ENCODE measurements around the gene TMEM119. TPM values are rescaled to one million over a fixed set of nuclear protein-coding genes. Genes with fewer than 3 reads are reported as not detected.

TMEM119 gene
- 34.6 TPM for total RNA-seq

DNA sequence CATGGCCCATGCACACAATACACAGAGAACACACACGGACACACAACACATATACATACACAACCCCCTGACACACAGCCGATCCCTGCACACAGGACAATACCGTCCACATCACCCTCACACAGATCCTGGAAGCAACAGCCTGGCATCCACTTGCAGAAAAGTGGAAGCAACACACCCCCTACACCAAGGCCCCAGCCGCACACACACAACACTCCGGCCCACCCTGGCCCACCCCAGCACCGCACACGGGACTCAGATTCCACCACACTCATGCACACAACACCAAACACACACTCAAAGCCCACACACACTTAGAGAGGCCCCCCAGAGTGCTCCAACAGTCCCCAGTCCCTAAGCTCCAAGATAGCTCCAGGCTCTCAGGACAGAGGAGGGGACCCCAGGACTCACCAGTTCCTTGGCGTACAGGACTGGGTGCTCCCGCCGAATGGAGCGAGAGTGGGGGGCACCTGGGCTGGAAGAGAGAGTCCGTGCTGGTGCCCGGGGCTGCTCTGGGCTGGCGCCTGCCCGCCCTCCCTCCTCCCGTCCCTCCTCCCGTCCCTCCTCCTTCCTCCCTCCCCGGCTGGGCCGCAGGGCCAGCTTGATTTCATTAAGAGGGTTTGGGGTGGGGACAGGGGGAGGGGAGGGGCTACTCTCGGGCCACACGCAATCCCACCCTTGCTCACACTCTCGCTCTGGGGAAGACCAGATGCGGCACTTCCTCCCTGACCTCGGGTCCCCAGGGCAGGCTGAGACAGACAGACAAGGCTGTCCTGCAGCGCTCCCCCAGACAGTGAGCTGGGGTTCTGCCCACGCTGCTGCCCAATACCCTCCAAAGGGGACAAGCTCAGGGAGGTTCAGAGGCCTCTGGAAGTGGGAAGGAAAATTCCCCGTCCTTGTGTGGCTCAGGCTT, at the start of gene TMEM119:
TMEM119 (minus strand) TSS at position 526 of the 913 bp plus-strand sequence. CDS start 5,701 bp downstream, outside the sequence.
- no peaks in the 10 kb centered on the region for H3K9me3 ChIP-seq
- TF ChIP-seq, protein P1, sequence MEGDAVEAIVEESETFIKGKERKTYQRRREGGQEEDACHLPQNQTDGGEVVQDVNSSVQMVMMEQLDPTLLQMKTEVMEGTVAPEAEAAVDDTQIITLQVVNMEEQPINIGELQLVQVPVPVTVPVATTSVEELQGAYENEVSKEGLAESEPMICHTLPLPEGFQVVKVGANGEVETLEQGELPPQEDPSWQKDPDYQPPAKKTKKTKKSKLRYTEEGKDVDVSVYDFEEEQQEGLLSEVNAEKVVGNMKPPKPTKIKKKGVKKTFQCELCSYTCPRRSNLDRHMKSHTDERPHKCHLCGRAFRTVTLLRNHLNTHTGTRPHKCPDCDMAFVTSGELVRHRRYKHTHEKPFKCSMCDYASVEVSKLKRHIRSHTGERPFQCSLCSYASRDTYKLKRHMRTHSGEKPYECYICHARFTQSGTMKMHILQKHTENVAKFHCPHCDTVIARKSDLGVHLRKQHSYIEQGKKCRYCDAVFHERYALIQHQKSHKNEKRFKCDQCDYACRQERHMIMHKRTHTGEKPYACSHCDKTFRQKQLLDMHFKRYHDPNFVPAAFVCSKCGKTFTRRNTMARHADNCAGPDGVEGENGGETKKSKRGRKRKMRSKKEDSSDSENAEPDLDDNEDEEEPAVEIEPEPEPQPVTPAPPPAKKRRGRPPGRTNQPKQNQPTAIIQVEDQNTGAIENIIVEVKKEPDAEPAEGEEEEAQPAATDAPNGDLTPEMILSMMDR (IDR thresholded peaks at IDR 0.05), result no peak
- TF ChIP-seq POLR2AphosphoS5 (IDR thresholded peaks at IDR 0.05; ENCODE audit: insufficient read depth in 1 of 2, low read depth in 1 of 2) (peak in 1 of 2 donors; percentile 53), POLR2A (IDR thresholded peaks at IDR 0.05) (no peak)
- no peaks in the 10 kb centered on the region for H3K36me3 ChIP-seq
- intact Hi-C loops (cut with DNase I), result no loop called here
- H3K4me3 ChIP-seq, result peak within 1 kb of the TSS; percentile 41 to 52
- no peaks in the 10 kb centered on the region for H3K27me3 ChIP-seq
- H3K4me1 ChIP-seq, result peaks cover 25% of the 10 kb centered on the region
- no peak for DNase-seq (ENCODE audit: extremely low spot score in 2 of 2)
- peak within 1 kb of the TSS; percentile 86 for H3K27ac ChIP-seq

- H3K27ac ChIP-seq, result no peak overlapping the region
Observed at GRCh38 chr12:108646600-108647579, 49.0 kb upstream of the TMEM119 start.

GRCh38 chr12:108645686-108646599, 48.1 kb upstream of the TMEM119 start:
- Histone ChIP-seq H3K4me3 (no peak overlapping the region), H3K4me1 (peaks cover 6% of the 10 kb centered on the region)
- intact Hi-C loops (cut with DNase I), result no loop called here

More at GRCh38 chr12:108646600-108647579, 49.0 kb upstream of the TMEM119 start:
- no peaks in the 10 kb centered on the region for H3K27me3 ChIP-seq
- DNase-seq (ENCODE audit: extremely low spot score in 2 of 2), result no peak
- H3K36me3 ChIP-seq, result peaks cover 0 to 61% of the 10 kb centered on the region in 2 donors
- peaks cover 6% of the 10 kb centered on the region for H3K4me1 ChIP-seq
- intact Hi-C loops (cut with DNase I), result no loop called here
- H3K4me3 ChIP-seq, result no peak overlapping the region
- TF ChIP-seq POLR2A (IDR thresholded peaks at IDR 0.05) (no peak), POLR2AphosphoS5 (IDR thresholded peaks at IDR 0.05; ENCODE audit: insufficient read depth in 1 of 2, low read depth in 1 of 2) (no peak)
- TF ChIP-seq, protein P1 (IDR thresholded peaks at IDR 0.05), result no peak
- H3K9me3 ChIP-seq, result no peaks in the 10 kb centered on the region

DNA sequence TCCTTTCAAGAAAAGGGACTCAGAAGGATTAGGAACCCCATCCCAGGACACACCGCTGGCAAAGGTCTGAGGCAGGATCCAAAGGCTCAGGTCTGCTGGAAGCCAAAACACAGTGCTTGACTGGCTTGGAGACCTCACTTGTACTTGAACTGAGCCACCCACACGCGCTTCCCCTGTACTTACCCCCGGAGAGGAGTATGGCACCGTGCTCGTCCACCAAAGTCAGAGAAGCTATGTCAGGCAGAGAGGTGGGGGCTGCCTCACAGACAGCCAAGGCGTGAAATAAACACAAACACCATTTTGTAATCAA, 46.9 kb upstream of the TMEM119 start:
- Histone ChIP-seq H3K27ac (no peak overlapping the region), H3K9me3 (no peaks in the 10 kb centered on the region), H3K36me3 (peaks cover 0 to 44% of the 10 kb centered on the region in 2 donors), H3K4me1 (peaks cover 6% of the 10 kb centered on the region), H3K4me3 (no peak overlapping the region), H3K27me3 (no peaks in the 10 kb centered on the region)
- no peak for DNase-seq (ENCODE audit: extremely low spot score in 2 of 2)
- intact Hi-C loops (cut with DNase I), result no loop called here
- no peak for TF ChIP-seq POLR2A (IDR thresholded peaks at IDR 0.05)
- TF ChIP-seq, protein P1 (IDR thresholded peaks at IDR 0.05), result no peak
- no peak for TF ChIP-seq POLR2AphosphoS5 (IDR thresholded peaks at IDR 0.05; ENCODE audit: insufficient read depth in 1 of 2, low read depth in 1 of 2)

More at GRCh38 chr12:108645686-108646599, 48.1 kb upstream of the TMEM119 start:
- no peak for DNase-seq (ENCODE audit: extremely low spot score in 2 of 2)
- Histone ChIP-seq H3K36me3 (peaks cover 0 to 52% of the 10 kb centered on the region in 2 donors), H3K27me3 (no peaks in the 10 kb centered on the region), H3K9me3 (no peaks in the 10 kb centered on the region), H3K27ac (no peak overlapping the region)
- no peak for TF ChIP-seq POLR2AphosphoS5 (IDR thresholded peaks at IDR 0.05; ENCODE audit: insufficient read depth in 1 of 2, low read depth in 1 of 2)
- TF ChIP-seq, protein P1 (IDR thresholded peaks at IDR 0.05), result no peak
- no peak for TF ChIP-seq POLR2A (IDR thresholded peaks at IDR 0.05)
